Measurements from ENCODE around the gene TAF1B.
A peak's percentile ranks its signal among the peaks of the same experiment; 100 is the strongest.
"Not testable (repeated sequence)": the region's sequence is repeated elsewhere in the genome, so short reads cannot be mapped to it uniquely, and the experiment has no call there.

Gene TAF1B

DNA sequence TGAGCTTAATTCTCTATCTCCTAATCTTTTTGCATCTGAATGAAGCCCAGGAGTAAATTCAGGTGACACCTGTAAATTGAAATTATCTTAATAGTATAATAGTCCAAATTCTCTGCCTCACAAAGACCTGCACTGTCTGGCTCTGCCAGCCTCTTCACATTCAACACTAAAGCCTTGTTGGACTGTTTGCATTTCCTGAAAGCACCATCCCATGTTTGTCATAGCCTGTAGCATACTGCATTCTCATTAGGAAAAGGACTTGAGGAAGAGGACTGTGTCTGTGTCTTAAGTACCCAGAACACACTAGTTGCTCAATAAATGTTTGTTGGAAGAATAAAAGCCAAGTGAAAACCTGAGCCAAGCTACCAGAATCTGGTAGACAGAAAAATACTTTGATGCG, 65.4 kb downstream of the TAF1B start:
- H3K4me3 ChIP-seq (replicated peaks in 1 of 2; ENCODE audit: low read depth in 2 of 2, low read length in 2 of 2) = no peak overlapping the region
- no peak for DNase-seq (ENCODE audit: low read depth in 2 of 2)
- TF ChIP-seq, protein P1, sequence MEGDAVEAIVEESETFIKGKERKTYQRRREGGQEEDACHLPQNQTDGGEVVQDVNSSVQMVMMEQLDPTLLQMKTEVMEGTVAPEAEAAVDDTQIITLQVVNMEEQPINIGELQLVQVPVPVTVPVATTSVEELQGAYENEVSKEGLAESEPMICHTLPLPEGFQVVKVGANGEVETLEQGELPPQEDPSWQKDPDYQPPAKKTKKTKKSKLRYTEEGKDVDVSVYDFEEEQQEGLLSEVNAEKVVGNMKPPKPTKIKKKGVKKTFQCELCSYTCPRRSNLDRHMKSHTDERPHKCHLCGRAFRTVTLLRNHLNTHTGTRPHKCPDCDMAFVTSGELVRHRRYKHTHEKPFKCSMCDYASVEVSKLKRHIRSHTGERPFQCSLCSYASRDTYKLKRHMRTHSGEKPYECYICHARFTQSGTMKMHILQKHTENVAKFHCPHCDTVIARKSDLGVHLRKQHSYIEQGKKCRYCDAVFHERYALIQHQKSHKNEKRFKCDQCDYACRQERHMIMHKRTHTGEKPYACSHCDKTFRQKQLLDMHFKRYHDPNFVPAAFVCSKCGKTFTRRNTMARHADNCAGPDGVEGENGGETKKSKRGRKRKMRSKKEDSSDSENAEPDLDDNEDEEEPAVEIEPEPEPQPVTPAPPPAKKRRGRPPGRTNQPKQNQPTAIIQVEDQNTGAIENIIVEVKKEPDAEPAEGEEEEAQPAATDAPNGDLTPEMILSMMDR (IDR thresholded peaks at IDR 0.05; ENCODE audit: low read depth, low read length) = no peak

- DNase-seq (ENCODE audit: low read depth in 2 of 2) = peak in 1 of 2 donors; percentile 42
- H3K4me3 ChIP-seq (replicated peaks in 1 of 2; ENCODE audit: low read depth in 2 of 2, low read length in 2 of 2) = no peak overlapping the region
- TF ChIP-seq, protein P1 (IDR thresholded peaks at IDR 0.05; ENCODE audit: low read depth, low read length) = no peak
Measured at GRCh38 chr2:9909106-9909505, 65.8 kb downstream of the TAF1B start.

DNA sequence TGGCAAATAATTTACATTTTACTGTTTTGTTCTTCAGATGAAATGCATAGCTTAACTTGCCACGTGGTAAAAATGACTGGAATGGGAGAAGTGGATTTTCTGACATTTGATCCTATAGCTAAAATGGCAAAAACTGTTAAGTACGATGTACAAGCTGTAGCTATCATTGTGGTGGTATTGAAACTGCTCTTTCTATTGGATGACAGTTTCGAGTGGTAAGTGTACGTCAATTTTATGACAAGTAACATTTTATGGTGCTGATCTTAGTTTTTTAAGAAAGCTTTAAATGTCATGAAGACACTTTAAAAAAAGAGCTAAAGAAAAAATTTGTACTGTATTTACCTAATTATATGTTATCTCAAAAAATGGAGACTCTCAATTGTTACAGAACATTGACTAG, 67.4 kb downstream of the TAF1B start:
- TF ChIP-seq, protein P1 (IDR thresholded peaks at IDR 0.05; ENCODE audit: low read depth, low read length) = no peak
- no peak overlapping the region for H3K4me3 ChIP-seq (replicated peaks in 1 of 2; ENCODE audit: low read depth in 2 of 2, low read length in 2 of 2)
- DNase-seq (ENCODE audit: low read depth in 2 of 2) = no peak

- TF ChIP-seq, protein P1 (IDR thresholded peaks at IDR 0.05; ENCODE audit: low read depth, low read length) = no peak
- no peak for DNase-seq (ENCODE audit: low read depth in 2 of 2)
- H3K4me3 ChIP-seq (replicated peaks in 1 of 2; ENCODE audit: low read depth in 2 of 2, low read length in 2 of 2) = no peak overlapping the region
Measured at GRCh38 chr2:9912468-9912867, 69.2 kb downstream of the TAF1B start.

DNA sequence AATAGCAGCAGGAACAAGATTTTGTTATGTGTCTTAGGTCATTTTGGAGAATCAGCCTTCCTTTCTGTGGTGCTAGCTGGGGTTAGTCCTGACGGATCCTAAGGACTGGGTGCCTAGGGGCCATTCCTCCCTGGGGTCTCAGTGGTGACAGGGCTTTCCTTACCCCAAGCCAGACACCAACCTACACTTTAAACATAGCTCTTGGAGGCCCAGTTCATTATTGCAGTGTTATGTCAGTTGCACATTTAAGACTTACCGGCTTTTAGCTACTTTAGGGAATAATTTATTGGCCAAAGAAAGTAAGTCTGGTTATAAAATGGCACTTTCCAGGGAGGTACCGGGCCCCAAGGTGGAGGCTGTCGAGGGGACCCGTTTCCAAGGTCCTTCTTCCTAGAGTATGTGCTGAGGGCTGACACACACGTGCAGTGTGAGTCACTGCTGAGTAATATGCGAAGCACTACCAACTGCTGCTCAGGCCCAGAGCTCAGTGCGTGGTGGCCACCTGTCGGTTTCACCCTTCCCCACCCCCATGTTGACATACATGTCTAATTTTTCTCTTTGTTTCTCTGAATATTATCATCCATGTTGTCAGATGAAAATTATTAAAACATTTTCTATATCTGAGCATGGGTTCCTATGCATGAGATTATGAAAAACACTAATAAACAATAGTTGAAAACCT, 71.3 kb downstream of the TAF1B start:
- TF ChIP-seq, protein P1 (IDR thresholded peaks at IDR 0.05; ENCODE audit: low read depth, low read length) = peak; percentile 33
- H3K4me3 ChIP-seq (replicated peaks in 1 of 2; ENCODE audit: low read depth in 2 of 2, low read length in 2 of 2) = no peak overlapping the region
- DNase-seq (ENCODE audit: low read depth in 2 of 2) = peak; percentile 53 to 83

- peak; percentile 32 to 38 for DNase-seq (ENCODE audit: low read depth in 2 of 2)
- TF ChIP-seq, protein P1 (IDR thresholded peaks at IDR 0.05; ENCODE audit: low read depth, low read length) = no peak
Measured at GRCh38 chr2:9918275-9918674, 75.0 kb downstream of the TAF1B start.

DNA sequence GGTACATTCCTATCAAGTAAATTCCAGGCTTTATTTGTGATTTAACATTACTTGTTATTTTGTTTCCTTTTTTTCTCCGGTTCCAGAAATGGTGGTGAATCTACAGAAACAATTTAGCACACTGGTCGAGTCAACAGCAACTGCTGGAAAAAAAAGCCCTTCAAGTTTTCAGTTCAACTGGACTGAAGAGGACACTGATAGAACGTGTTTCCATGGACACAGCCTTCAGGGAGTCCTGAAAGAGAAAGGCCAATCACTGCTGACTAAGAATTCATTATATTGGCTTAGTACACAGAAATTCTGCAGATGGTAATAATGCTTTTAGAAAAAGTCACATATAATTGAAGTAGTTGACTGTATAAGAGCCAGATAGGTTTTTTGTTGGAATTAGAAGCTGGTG, 76.2 kb downstream of the TAF1B start:
- TF ChIP-seq, protein P1 (IDR thresholded peaks at IDR 0.05; ENCODE audit: low read depth, low read length) = no peak
- DNase-seq (ENCODE audit: low read depth in 2 of 2) = no peak
- no peak overlapping the region for H3K4me3 ChIP-seq (replicated peaks in 1 of 2; ENCODE audit: low read depth in 2 of 2, low read length in 2 of 2)

More at GRCh38 chr2:9918275-9918674, 75.0 kb downstream of the TAF1B start:
- H3K4me3 ChIP-seq (replicated peaks in 1 of 2; ENCODE audit: low read depth in 2 of 2, low read length in 2 of 2) = no peak overlapping the region

GRCh38 chr2:9927020-9927419, 83.7 kb downstream of the TAF1B start:
- H3K4me3 ChIP-seq (replicated peaks in 1 of 2; ENCODE audit: low read depth in 2 of 2, low read length in 2 of 2); DNase-seq (ENCODE audit: low read depth in 2 of 2): not testable (repeated sequence)

Data from cardiac fibroblast (primary cell).